Measurements from ENCODE around the gene EFCAB14.
"Not testable (repeated sequence)": the region's sequence is repeated elsewhere in the genome, so short reads cannot be mapped to it uniquely, and the experiment has no call there.

The EFCAB14 gene

DNA sequence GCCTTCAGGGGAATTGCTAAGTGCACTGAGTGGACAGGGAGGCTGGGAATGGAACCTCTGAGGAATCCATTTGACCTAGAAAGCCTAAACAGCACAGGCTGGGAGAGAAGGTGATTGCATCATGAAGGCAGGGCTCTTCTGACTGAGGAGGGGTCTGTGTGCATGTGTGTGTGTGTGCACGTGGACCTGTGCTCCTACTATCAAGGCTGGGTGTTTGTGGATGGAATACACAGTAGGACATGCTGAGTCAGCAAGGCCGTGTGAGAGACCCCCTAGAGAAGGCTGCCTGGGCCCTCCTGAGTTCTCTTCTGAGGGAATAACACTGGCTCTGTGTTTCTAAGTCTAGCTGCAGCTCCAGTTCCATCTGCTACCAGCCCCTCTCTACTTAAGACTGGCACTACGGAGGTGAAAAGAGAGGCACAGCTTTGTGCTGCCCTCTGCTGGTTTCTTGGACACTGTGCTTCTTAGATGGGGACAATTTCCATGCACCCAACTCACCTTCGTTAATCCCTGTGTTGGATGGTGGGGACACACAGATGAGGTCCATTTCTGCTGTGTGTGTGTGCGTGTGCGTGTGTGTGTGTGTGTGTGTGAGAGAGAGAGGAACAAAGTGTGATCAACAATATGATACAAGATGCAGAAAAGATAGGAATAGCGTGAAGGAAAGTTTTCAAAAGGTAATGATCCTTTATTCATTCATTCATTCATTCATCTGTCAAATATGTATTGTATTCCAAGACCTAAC lies 6.2 kb upstream of the EFCAB14 start:
- peak; percentile 84 for DNase-seq
- in situ Hi-C loops (cut with MboI; ENCODE audit: low pct_unique_long_range_greater_than_20kb, low sequenced_read_pairs) = loop anchor here (25.0 kb wide), 1 partner anchor 163 kb away; the partner anchor contains the start of gene KNCN

DNA sequence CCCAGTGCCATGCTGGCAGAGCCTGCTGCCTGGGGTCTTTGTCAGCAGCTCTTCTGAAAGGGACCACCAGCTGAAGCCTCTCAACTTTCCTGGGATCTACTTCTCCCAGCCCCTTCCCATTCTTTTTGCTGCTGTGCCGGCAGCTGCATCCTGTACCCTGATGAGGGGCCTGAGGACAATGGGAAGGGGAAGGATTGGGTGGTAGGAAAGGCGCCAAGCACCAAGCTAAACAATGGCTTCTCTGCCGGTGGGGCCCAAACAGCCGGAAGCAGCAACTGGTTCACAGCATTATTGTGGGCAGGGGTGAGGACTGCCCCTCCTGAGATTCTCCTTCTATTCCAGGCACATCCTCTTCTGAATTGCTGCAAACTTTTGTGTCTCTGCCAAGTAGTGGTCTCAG lies 5.0 kb upstream of the EFCAB14 start:
- in situ Hi-C loops (cut with MboI; ENCODE audit: low pct_unique_long_range_greater_than_20kb, low sequenced_read_pairs) = loop anchor here (25.0 kb wide), 1 partner anchor 162 kb away; the partner anchor contains the start of gene KNCN

DNA sequence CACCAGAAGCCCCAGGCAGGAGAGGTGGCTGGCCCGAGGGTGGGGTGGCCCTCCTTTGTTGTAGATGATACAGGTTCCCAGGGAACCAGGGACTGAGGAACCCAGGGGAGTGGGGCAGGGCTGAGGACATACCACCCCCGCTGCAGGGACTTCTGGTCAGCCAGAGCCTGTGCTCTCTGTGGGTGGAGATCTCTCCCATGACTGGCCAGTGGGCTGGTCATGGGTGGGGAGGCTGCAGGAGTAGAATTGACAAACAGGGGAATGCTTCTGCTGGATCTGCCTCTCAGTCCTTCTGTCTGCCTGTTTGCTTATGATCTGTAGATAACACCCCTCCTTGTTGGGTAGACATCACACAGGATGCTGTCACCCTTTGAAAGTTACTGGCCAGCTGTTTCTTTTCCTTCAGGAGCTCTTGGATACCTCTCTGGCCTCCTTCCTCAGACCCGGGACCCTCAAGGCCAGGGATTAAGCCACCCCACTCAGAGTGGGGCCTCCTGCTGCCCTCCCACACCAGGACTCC lies 2.8 kb upstream of the EFCAB14 start:
- in situ Hi-C loops (cut with MboI; ENCODE audit: low pct_unique_long_range_greater_than_20kb, low sequenced_read_pairs) = loop anchor here (25.0 kb wide), 1 partner anchor 159 kb away; the partner anchor contains the start of gene KNCN
- DNase-seq = no peak

More for the DNA sequence above, 5.0 kb upstream of the EFCAB14 start:
- no peak for DNase-seq

DNA sequence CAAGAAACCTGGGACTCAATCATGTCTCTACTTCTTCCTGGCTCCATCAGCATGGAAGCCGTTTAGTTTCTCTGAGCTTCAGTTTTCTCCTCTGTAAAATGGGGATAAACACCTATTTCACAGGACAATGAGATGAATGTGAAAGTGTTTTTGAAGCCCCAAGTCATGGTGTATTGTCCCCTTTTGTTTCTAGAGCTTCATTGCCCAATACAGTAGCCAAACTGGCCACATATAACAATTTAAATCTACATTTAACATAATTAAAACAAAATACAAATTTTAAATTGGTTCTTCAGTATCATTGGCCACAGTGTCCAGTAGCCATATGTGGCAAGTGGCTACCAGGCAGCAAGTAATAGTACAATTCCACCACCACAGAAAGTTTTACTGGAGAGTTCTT lies 2.3 kb upstream of the EFCAB14 start:
- no peak for DNase-seq
- in situ Hi-C loops (cut with MboI; ENCODE audit: low pct_unique_long_range_greater_than_20kb, low sequenced_read_pairs) = loop anchor here (25.0 kb wide), 1 partner anchor 159 kb away; the partner anchor contains the start of gene KNCN

DNA sequence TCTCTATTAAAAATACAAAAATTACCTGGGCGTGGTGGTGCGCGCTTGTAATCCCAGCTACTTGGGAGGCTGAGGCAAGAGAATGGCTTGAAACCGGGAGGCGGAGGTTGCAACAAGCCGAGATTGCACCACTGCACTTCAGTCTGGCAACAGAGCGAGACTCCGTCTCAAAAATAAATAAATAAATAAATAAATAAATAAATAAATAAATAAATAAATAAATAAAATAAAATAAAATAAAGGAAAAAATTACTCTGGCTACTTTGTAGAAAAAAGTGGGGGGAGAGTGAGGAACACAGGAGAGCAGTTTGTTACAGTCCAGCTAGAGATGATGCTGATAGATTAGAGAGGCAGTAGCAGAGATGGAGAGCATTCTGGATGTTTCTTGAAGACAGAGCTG lies 1.4 kb upstream of the EFCAB14 start:
- in situ Hi-C loops (cut with MboI; ENCODE audit: low pct_unique_long_range_greater_than_20kb, low sequenced_read_pairs) = loop anchor here (25.0 kb wide), 1 partner anchor 158 kb away; the partner anchor contains the start of gene KNCN

DNA sequence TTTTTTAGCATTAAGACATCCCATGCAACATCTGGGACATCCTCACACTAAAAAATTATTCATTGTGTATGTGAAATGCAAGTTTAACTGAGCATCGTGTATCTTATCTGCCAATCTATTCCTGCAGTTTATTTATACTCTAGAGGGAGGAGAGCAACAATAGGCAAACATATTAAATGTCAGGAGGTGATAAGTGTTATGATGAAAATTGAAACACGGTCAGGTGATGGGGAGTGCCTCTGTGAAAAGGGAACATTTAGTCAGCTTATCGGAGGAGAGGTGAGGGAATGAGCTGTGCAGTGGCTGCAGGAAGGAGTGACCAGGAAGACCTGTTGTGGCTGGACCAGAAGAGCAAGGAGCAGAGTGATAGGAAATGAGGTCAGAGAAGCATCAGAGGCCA lies 775 bp upstream of the EFCAB14 start:
- DNase-seq = no peak
- in situ Hi-C loops (cut with MboI; ENCODE audit: low pct_unique_long_range_greater_than_20kb, low sequenced_read_pairs) = loop anchor here (25.0 kb wide), 1 partner anchor 157 kb away; the partner anchor contains the start of gene KNCN

More for the DNA sequence above, 1.4 kb upstream of the EFCAB14 start:
- DNase-seq = not testable (repeated sequence)

DNA sequence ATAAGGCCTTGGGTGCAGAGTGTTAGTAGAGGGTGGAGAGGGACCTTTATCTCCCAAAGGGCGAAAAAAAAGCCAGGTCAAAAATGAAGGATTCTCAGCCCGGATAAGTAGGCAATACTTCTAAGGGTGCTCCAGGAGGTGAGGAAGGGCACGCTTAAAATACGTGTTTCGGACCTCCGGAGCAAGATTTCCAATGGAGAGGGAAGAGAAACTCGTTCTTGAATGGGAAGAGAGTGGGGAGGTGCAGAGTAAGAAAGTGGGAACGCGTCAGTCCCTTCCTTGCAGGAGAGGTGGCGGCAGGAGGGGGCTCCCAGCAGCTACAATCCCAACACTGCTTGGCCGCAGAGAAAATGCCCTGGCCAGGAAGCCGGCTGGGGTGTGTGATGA lies 581 bp downstream of the EFCAB14 start:
- in situ Hi-C loops (cut with MboI; ENCODE audit: low pct_unique_long_range_greater_than_20kb, low sequenced_read_pairs) = loop anchor here (25.0 kb wide), 1 partner anchor 156 kb away; the partner anchor contains the start of gene KNCN
- DNase-seq = no peak

DNA sequence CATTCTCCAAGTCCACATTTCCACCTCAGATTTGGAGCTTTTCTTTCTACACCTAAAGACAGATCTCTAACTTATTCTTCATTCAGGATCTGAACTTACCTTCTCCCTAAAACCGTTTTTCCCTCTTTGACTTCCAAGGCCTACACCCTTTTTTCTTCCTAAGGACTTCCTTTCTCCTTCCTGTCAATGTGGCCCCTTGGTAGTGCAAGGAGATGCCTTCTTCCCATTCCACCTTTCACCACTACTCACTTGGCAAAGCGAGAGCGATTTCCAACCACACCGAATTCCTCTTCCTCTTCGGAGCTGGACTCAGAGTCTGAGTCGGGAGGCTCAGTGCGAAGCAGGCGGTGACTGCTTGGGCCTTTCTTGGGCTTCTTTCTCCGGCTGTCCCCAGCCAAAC lies 1.3 kb downstream of the EFCAB14 start:
- peak; percentile 16 for DNase-seq
- in situ Hi-C loops (cut with MboI; ENCODE audit: low pct_unique_long_range_greater_than_20kb, low sequenced_read_pairs) = loop anchor here (25.0 kb wide), 1 partner anchor 155 kb away; the partner anchor contains the start of gene KNCN

DNA sequence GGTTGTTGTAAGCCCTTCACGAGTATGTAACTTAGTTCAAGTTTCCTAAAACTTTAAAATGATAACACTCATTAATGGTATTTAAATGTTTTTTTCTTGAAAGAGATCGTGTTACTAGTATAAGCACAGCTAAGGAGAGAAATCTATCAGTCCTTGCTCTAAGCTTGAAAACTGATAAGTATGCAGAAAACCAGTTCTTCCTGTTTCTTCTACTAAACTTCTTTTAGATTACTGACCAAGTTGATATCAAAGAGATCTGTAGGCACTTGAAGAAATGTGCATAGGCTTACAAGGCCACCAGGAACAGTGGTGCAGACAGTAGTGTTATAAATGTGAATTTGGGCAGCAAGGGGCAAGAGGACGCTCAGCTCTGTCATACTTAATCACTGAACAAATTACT lies 3.9 kb downstream of the EFCAB14 start:
- DNase-seq = no peak
- in situ Hi-C loops (cut with MboI; ENCODE audit: low pct_unique_long_range_greater_than_20kb, low sequenced_read_pairs) = loop anchor here (25.0 kb wide), 1 partner anchor 153 kb away; the partner anchor contains the start of gene KNCN

DNA sequence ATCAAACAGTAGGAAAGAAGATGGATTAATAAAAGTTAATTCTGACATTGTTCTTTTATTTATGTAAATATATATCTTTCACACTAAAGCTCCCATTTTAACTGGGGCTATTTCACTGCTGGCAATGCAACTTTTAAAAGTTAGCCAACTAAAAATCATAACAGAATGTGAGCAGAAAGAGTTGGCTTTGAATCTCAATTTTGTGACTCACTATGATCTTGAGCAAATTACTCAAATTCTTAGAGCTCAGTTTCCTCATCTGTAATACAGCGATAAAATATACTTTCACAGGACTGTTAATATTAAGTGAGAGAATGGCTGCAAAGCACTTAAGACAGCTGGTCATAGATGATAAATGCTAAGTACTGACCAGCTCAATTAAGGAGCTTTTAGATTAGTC lies 10.8 kb downstream of the EFCAB14 start:
- in situ Hi-C loops (cut with MboI; ENCODE audit: low pct_unique_long_range_greater_than_20kb, low sequenced_read_pairs) = loop anchor here (25.0 kb wide), 1 partner anchor 146 kb away; the partner anchor contains the start of gene KNCN
- no peak for DNase-seq

DNA sequence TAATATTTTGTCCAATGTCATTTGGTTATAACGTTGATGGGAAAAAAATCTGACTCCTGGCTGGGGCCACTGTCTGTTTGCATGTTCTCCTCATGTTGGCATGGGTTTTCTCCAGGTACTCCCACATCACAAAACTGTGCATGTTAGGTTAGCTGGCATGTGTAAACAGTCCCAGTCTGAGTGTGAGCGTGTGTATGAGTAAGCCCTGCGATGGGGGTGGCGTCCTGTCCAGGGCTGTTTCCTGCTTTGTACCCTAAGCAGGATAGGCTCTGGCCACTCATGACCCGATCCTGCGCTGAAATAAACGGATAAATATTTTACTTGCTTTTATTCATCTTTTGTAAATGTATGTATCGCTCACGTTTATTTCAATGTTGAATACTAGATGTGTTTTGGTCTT lies 13.5 kb downstream of the EFCAB14 start:
- in situ Hi-C loops (cut with MboI; ENCODE audit: low pct_unique_long_range_greater_than_20kb, low sequenced_read_pairs) = loop anchor here (25.0 kb wide), 1 partner anchor 143 kb away; the partner anchor contains the start of gene KNCN
- no peak for DNase-seq

DNA sequence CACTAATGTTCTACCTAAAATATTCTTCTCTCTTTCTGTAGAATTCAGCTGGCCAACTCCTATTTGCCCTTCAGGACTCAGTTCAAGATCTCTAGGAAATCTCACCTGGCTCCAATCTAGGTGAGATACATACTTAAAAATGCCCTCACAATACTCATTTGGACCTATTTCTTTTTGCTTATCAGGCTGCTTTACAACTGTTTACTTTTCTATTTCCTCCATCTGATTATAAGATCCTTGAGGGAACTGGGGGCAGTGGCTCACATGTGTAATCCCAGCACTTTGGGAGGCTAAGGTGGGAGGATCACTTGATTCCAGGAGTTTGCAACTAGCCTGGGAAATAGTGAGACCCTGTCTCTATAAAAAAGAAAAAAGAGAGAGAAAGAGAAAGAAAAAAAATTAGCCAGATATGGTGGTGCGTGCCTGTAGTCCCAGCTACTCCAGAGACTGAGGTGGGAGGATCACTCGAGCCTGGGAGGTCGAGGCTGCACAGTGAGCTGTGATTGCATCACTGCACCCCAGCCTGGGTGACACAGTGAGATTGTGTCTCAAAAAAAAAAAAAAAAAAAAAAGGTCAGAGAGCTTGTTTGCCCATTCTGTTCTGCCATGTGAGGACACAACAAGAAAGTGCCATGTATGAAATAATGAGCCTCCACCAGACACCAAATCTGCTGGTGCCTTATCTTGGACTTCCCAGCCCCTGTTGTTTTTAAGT lies 14.8 kb downstream of the EFCAB14 start:
- no peak for DNase-seq
- in situ Hi-C loops (cut with MboI; ENCODE audit: low pct_unique_long_range_greater_than_20kb, low sequenced_read_pairs) = loop anchor here (25.0 kb wide), 1 partner anchor 142 kb away; the partner anchor contains the start of gene KNCN

DNA sequence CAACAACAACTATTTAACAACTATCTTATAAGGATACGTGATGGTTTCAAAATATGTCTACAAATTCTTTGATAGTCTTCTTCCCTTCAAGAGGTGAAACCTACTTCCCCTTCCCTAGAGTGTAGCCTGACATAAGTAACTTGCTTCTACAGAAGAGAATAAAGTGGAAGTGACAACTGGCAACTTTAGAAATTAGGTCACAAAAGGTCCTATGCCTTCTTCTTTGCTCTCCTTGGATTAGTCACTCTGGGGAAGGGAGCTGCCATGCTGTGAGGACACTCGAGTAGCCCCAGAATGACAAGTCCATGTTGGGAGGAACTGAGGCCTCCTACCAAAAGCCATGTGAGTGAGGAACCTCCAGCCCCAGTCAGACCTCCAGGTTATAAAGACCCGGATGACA lies 19.2 kb downstream of the EFCAB14 start:
- peak; percentile 32 for DNase-seq
- in situ Hi-C loops (cut with MboI; ENCODE audit: low pct_unique_long_range_greater_than_20kb, low sequenced_read_pairs) = loop anchor here (25.0 kb wide), 1 partner anchor 137 kb away; the partner anchor contains the start of gene KNCN

DNA sequence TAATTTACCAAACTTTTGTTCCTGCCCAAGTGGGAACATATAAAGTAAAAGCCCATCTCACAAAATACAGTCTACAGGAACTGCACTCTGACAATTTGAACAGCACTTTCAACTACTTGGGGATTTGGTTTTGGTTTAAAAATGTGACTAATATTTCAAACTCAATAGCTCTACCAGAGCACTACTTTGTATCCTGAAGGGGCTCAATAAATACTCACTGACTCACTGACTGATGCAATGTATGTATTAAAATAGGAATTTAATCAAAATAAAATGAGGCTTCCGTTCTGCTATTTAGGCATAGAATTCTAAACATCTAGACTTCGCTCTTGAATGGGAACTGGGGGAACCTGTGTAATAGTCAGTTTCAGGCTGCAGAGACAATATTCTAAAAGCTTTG lies 21.9 kb downstream of the EFCAB14 start:
- no peak for DNase-seq

DNA sequence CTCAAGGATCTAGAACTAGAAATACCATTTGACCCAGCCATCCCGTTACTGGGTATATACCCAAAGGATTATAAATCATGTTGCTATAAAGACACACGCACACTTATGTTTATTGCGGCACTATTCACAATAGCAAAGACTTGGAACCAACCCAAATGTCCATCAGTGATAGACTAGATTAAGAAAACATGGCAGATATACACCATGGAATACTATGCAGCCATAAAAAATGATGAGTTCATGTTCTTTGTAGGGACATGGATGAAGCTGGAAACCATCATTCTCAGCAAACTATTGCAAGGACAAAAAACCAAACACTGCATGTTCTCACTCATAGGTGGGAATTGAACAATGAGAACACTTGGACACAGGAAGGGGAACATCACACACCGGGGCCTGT lies 24.2 kb downstream of the EFCAB14 start:
- in situ Hi-C loops (cut with MboI; ENCODE audit: low pct_unique_long_range_greater_than_20kb, low sequenced_read_pairs) = not testable (repeated sequence)

More for the DNA sequence above, 21.9 kb downstream of the EFCAB14 start:
- in situ Hi-C loops (cut with MboI; ENCODE audit: low pct_unique_long_range_greater_than_20kb, low sequenced_read_pairs) = no loop called here

DNA sequence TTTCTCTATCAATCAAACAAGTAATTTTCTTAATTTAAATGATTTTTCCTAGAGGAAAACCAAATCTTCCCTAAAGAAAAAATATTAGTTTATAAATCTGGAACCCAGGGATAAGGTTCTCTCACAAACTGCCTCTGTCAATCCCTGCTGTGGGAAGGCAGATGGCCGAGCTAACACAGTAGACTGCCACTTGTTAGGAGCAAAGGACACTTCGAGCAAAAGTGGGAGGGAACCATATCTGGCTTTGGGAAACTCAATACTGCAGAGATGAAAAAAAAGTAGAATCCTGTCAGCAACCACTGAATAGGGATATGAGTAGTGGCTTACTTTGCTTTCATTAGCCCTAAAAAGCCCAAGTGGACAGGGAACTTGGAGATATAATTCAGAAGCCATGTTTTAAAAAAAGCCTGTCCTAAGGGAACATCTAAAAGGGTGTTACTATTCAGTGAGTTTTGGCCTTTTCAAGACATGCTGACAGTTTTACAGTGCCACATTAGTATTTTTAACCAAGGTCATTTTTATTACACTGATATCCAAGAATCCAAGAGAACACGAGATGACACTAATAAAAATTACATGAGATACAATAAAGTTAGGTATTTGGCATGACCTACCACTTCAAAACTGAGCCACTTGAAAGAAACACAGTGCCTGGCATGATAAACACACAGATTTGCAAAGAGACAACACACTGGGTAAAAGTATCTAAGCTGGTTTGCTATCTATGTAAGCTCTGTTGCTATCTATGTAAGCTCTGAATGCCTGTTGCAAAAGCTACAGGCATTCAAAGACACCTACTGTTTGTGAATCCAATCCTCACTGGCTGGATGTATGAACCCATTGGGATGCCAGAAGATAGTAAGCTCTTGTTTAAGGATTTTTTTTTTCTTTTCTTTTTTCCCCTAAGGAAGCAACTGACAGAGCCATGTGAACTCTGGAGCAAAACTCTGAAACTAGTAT lies 25.8 kb downstream of the EFCAB14 start:
- in situ Hi-C loops (cut with MboI; ENCODE audit: low pct_unique_long_range_greater_than_20kb, low sequenced_read_pairs) = no loop called here
- no peak for DNase-seq

More for the DNA sequence above, 24.2 kb downstream of the EFCAB14 start:
- not testable (repeated sequence) for DNase-seq

DNA sequence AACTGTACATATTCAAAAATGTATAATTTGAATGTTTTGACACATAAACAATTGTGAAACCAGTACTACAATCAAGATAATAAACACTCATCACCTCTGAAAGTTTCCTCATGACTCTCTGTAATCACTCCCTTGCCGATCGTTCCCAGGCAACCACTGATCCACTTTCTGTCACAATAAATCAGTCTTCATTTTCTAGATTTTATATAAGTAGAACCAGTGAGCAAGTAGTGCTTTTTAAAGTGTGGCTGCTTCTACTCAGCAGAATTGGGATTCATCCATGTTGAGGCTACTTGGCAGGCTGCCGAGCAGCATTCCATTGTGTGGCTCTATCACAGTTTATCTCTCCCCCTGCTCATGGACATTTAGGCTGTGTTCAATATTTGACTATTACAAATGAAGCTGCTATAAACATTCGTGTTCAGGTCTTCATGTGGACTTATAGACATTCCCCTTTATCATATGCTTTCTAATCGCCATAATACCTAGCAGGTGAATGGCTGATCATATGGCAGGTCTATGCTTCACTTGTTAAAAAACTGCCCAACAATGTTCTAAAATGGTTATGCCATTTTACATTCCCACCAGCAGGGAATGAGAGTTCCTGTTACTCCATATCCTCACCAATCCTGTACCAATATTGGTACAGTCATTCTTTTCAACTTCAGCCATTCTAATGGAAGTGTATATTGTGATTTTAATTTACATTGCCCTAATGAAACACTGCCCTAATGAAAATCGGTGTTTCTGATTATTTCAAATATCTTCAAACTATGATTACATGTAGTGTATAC lies 26.7 kb downstream of the EFCAB14 start:
- DNase-seq = no peak
- in situ Hi-C loops (cut with MboI; ENCODE audit: low pct_unique_long_range_greater_than_20kb, low sequenced_read_pairs) = no loop called here
